Measurements from ENCODE around the gene ACAN.

The ACAN gene

GRCh38 chr15:88847144-88847543 is 43.9 kb downstream of the ACAN start:
- H3K4me3 ChIP-seq (ENCODE audit: low read depth, low read length), result no peak overlapping the region
- no peak for DNase-seq (ENCODE audit: low read depth)
- TF ChIP-seq MAX (IDR thresholded peaks at IDR 0.05; ENCODE audit: low read depth, low read length) (no peak), MYC (IDR thresholded peaks at IDR 0.05; ENCODE audit: low read depth, low read length) (no peak), CTCF (IDR thresholded peaks at IDR 0.05; ENCODE audit: low read depth, low read length) (no peak), POLR2A (IDR thresholded peaks at IDR 0.05; ENCODE audit: extremely low read depth, insufficient read length) (no peak)

- no peak for DNase-seq (ENCODE audit: low read depth)
- TF ChIP-seq MAX (IDR thresholded peaks at IDR 0.05; ENCODE audit: low read depth, low read length), result no peak
- TF ChIP-seq POLR2A (IDR thresholded peaks at IDR 0.05; ENCODE audit: extremely low read depth, insufficient read length), result no peak
- TF ChIP-seq CTCF (IDR thresholded peaks at IDR 0.05; ENCODE audit: low read depth, low read length), result no peak
- no peak for TF ChIP-seq MYC (IDR thresholded peaks at IDR 0.05; ENCODE audit: low read depth, low read length)
- no peak overlapping the region for H3K4me3 ChIP-seq (ENCODE audit: low read depth, low read length)
Observed at GRCh38 chr15:88848203-88848602, 45.0 kb downstream of the ACAN start.

GRCh38 chr15:88849376-88850072 is 46.3 kb downstream of the ACAN start:
- TF ChIP-seq MYC (IDR thresholded peaks at IDR 0.05; ENCODE audit: low read depth, low read length) (no peak), CTCF (IDR thresholded peaks at IDR 0.05; ENCODE audit: low read depth, low read length) (no peak), MAX (IDR thresholded peaks at IDR 0.05; ENCODE audit: low read depth, low read length) (no peak), POLR2A (IDR thresholded peaks at IDR 0.05; ENCODE audit: extremely low read depth, insufficient read length) (no peak)
- H3K4me3 ChIP-seq (ENCODE audit: low read depth, low read length), result no peak overlapping the region
- no peak for DNase-seq (ENCODE audit: low read depth)

GRCh38 chr15:88852476-88852875 is 49.2 kb downstream of the ACAN start:
- TF ChIP-seq CTCF (IDR thresholded peaks at IDR 0.05; ENCODE audit: low read depth, low read length) (no peak), MYC (IDR thresholded peaks at IDR 0.05; ENCODE audit: low read depth, low read length) (no peak), POLR2A (IDR thresholded peaks at IDR 0.05; ENCODE audit: extremely low read depth, insufficient read length) (no peak), MAX (IDR thresholded peaks at IDR 0.05; ENCODE audit: low read depth, low read length) (no peak)
- no peak for DNase-seq (ENCODE audit: low read depth)
- H3K4me3 ChIP-seq (ENCODE audit: low read depth, low read length), result no peak overlapping the region

GRCh38 chr15:88858934-88859333 is 55.7 kb downstream of the ACAN start:
- no peak for TF ChIP-seq POLR2A (IDR thresholded peaks at IDR 0.05; ENCODE audit: extremely low read depth, insufficient read length)
- DNase-seq (ENCODE audit: low read depth), result no peak
- H3K4me3 ChIP-seq (ENCODE audit: low read depth, low read length), result no peak overlapping the region

GRCh38 chr15:88859550-88859949 is 56.3 kb downstream of the ACAN start:
- DNase-seq (ENCODE audit: low read depth), result no peak
- H3K4me3 ChIP-seq (ENCODE audit: low read depth, low read length), result no peak overlapping the region
- TF ChIP-seq MAX (IDR thresholded peaks at IDR 0.05; ENCODE audit: low read depth, low read length) (no peak), CTCF (IDR thresholded peaks at IDR 0.05; ENCODE audit: low read depth, low read length) (no peak), MYC (IDR thresholded peaks at IDR 0.05; ENCODE audit: low read depth, low read length) (no peak), POLR2A (IDR thresholded peaks at IDR 0.05; ENCODE audit: extremely low read depth, insufficient read length) (no peak)
